H9 (cell line): ENCODE measurements around the gene CXorf65. TPM values are rescaled to one million over a fixed set of nuclear protein-coding genes. Genes with fewer than 3 reads are reported as not detected.

Source experiments
- DNase-seq: peaks from one replicate; pipeline ENCODE4 v3.0.0-alpha.2; 2017
- H2AFZ ChIP-seq: one replicate; pipeline ENCODE4 v1.6.1; 2013; ENCODE audit warnings: mild to moderate bottlenecking, low read length, control low read depth, moderate library complexity
- H2AK5ac ChIP-seq: 2 replicates; pipeline ENCODE4 v1.6.1; 2013; ENCODE audit warnings: low read length, control low read depth, mixed read lengths; ENCODE audit not compliant: insufficient read length
- H2BK120ac ChIP-seq: one replicate; pipeline ENCODE4 v1.6.1; 2013; ENCODE audit warnings: low read depth, mild to moderate bottlenecking, low read length, control low read depth, inconsistent platforms; ENCODE audit not compliant: poor library complexity, severe bottlenecking
- H2BK12ac ChIP-seq: 2 replicates; pipeline ENCODE4 v1.6.1; 2013; ENCODE audit warnings: low read length, control low read depth, mixed read lengths, low read depth; ENCODE audit not compliant: insufficient read length
- H2BK15ac ChIP-seq: 2 replicates; pipeline ENCODE4 v1.6.1; 2013; ENCODE audit warnings: low read depth, low read length, control low read depth
- H2BK20ac ChIP-seq: one replicate; pipeline ENCODE4 v1.6.1; 2013; ENCODE audit warnings: low read depth, mild to moderate bottlenecking, low read length, control low read depth, inconsistent platforms; ENCODE audit not compliant: poor library complexity, severe bottlenecking
- H2BK5ac ChIP-seq: 2 replicates; pipeline ENCODE4 v1.6.1; 2013; ENCODE audit warnings: low read length, control low read depth, mixed read lengths; ENCODE audit not compliant: insufficient read length
- H3K14ac ChIP-seq: 2 replicates; pipeline ENCODE4 v1.6.1; 2013; ENCODE audit warnings: low read length, control low read depth; ENCODE audit not compliant: insufficient read depth
- H3K18ac ChIP-seq: 2 replicates; pipeline ENCODE4 v1.6.1; 2013; ENCODE audit warnings: low read depth, mild to moderate bottlenecking, mixed read lengths, low read length, control low read depth; ENCODE audit not compliant: insufficient read length
- H3K23ac ChIP-seq: 2 replicates; pipeline ENCODE4 v1.6.1; 2013; ENCODE audit warnings: low read length, control low read depth, mixed read lengths, low read depth; ENCODE audit not compliant: insufficient read length
- H3K23me2 ChIP-seq: 2 replicates; pipeline ENCODE4 v1.6.1; 2013; ENCODE audit warnings: low read depth, mild to moderate bottlenecking, mixed read lengths, low read length, control low read depth; ENCODE audit not compliant: insufficient read length, poor library complexity, severe bottlenecking
- H3K27ac ChIP-seq: 2 replicates; pipeline ENCODE4 v1.5.1; 2013; ENCODE audit warnings: low read length, control low read depth, mixed read lengths, low read depth; ENCODE audit not compliant: insufficient read length
- H3K27me3 ChIP-seq: 2 replicates; pipeline ENCODE4 v1.6.1; 2013; ENCODE audit warnings: low read length, control low read depth, inconsistent platforms; ENCODE audit not compliant: insufficient read depth
- H3K4ac ChIP-seq: 2 replicates; pipeline ENCODE4 v1.6.1; 2013; ENCODE audit warnings: low read depth, mild to moderate bottlenecking, control low read depth, inconsistent platforms, low read length, moderate library complexity
- H3K4me1 ChIP-seq: 2 replicates; pipeline ENCODE4 v1.6.1; 2013; ENCODE audit warnings: low read length, control low read depth, inconsistent platforms; ENCODE audit not compliant: insufficient read depth
- H3K4me2 ChIP-seq: 2 replicates; pipeline ENCODE4 v1.6.1; 2013; ENCODE audit warnings: low read length, control low read depth, mixed read lengths; ENCODE audit not compliant: insufficient read length, insufficient read depth
- H3K56ac ChIP-seq: 2 replicates; pipeline ENCODE4 v1.6.1; 2013; ENCODE audit warnings: low read depth, mild to moderate bottlenecking, mixed read lengths, low read length, control low read depth; ENCODE audit not compliant: insufficient read length
- H3K79me1 ChIP-seq: 2 replicates; pipeline ENCODE4 v1.6.1; 2013; ENCODE audit warnings: low read depth, mild to moderate bottlenecking, moderate library complexity, low read length, control low read depth, inconsistent platforms; ENCODE audit not compliant: insufficient read depth, poor library complexity, severe bottlenecking
- H3K79me2 ChIP-seq: 2 replicates; pipeline ENCODE4 v1.6.1; 2013; ENCODE audit warnings: low read length, control low read depth, inconsistent platforms; ENCODE audit not compliant: insufficient read depth
- H3K9ac ChIP-seq: 2 replicates; pipeline ENCODE4 v1.6.1; 2013; ENCODE audit warnings: low read length, control low read depth, mixed read lengths; ENCODE audit not compliant: insufficient read length; ENCODE audit errors: extremely low read depth
- H3K9me3 ChIP-seq: one replicate; pipeline ENCODE4 v1.6.1; 2013; ENCODE audit warnings: low read depth, low read length, inconsistent platforms; ENCODE audit not compliant: control insufficient read depth
- H3T11ph ChIP-seq: one replicate; pipeline ENCODE4 v1.6.1; 2013; ENCODE audit warnings: mild to moderate bottlenecking, low read length, control low read depth, inconsistent platforms
- H4K20me1 ChIP-seq: one replicate; pipeline ENCODE4 v1.6.1; 2013; ENCODE audit not compliant: control insufficient read depth, insufficient read length, insufficient read depth
- H4K5ac ChIP-seq: 2 replicates; pipeline ENCODE4 v1.6.1; 2013; ENCODE audit warnings: low read depth, mild to moderate bottlenecking, mixed read lengths, low read length, control low read depth; ENCODE audit not compliant: insufficient read length
- H4K8ac ChIP-seq: replicated peaks from 2 replicates; pipeline ENCODE4 v1.6.1; 2013; ENCODE audit warnings: low read length, control low read depth, mixed read lengths, low read depth; ENCODE audit not compliant: insufficient read length
- H4K91ac ChIP-seq: 2 replicates; pipeline ENCODE4 v1.6.1; 2013; ENCODE audit warnings: low read depth, mild to moderate bottlenecking, moderate library complexity, mixed read lengths, low read length, control low read depth; ENCODE audit not compliant: insufficient read length
- H3K27ac Mint-ChIP-seq, 3 experiments: 2 replicates in 2 of 3; 3 replicates in 1 of 3; pipeline ENCODE4 v1.8.0; 2020 to 2021; ENCODE audit warnings: mixed read lengths in 3 of 3, mild to moderate bottlenecking in 1 of 3, moderate library complexity in 1 of 3
- H3K27me3 Mint-ChIP-seq: 2 replicates; pipeline ENCODE4 v1.8.0; 2021; ENCODE audit warnings: low read depth, mild to moderate bottlenecking, moderate library complexity, mixed read lengths
- H3K36me3 Mint-ChIP-seq, 3 experiments: 2 replicates in 2 of 3; 3 replicates in 1 of 3; pipeline ENCODE4 v1.8.0; 2020 to 2021; ENCODE audit warnings: low read depth in 3 of 3, mixed read lengths in 3 of 3; ENCODE audit not compliant: insufficient read depth in 1 of 3
- H3K4me1 Mint-ChIP-seq, 2 experiments: 2 replicates each; pipeline ENCODE4 v1.8.0; 2020; ENCODE audit warnings: mixed read lengths in 2 of 2
- H3K4me3 Mint-ChIP-seq, 2 experiments: 2 replicates in 1 of 2; 3 replicates in 1 of 2; pipeline ENCODE4 v1.8.0; 2020 to 2021; ENCODE audit warnings: mild to moderate bottlenecking in 2 of 2, mixed read lengths in 2 of 2, moderate library complexity in 1 of 2
- H3K9me3 Mint-ChIP-seq, 2 experiments: 2 replicates in 1 of 2; 3 replicates in 1 of 2; pipeline ENCODE4 v1.8.0; 2020; ENCODE audit warnings: mild to moderate bottlenecking in 2 of 2, mixed read lengths in 2 of 2, moderate library complexity in 1 of 2
- WGBS: extraction: QIAGEN DNeasy Blood & Tissue Kit; methylation state at CpG from one replicate; pipeline ENCODE4 v1.1.7; 2013; ENCODE audit warnings: missing lambda C conversion rate, low lambda C conversion rate, mixed read lengths; ENCODE audit not compliant: insufficient read length; ENCODE audit errors: extremely low coverage; 5-methylcytosine and 5-hydroxymethylcytosine counted together
- total RNA-seq: library from RNA; stranded (reverse); gene quantifications from 2 replicates; pipeline ENCODE4 v1.2.1, GENCODE V29; 2021
- TF ChIP-seq, protein P1 (sequence below): fragments of 200-600 bp; sonication (generic); conservative IDR thresholded peaks from 3 replicates; pipeline ENCODE4 v1.8.0; 2021; ENCODE audit warnings: antibody characterized with exemption, mild to moderate bottlenecking

The CXorf65 gene
- total RNA-seq, 1 experiment from 2014 or later, result not detected

DNA sequence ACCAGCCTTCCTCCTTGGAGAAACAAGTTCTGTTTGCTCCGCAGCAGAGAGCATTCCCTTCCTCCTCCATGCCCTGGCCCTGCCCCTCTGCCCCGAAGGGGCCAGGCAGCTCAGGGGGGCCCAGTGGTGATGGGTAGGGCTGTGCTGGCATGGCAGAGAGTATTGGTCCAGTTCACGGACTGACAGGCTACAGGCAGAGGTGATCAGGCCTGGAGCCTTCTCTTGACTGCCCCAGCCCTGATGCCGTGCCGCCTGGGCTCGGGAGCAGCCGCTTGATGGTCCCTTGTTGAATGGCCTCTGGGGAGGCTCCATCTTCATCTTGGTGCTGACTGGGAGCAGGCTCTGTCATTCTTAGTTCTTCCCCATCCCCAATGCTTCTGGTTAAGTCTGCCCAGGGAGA is 47.7 kb upstream of the CXorf65 start:
- TF ChIP-seq, protein P1, sequence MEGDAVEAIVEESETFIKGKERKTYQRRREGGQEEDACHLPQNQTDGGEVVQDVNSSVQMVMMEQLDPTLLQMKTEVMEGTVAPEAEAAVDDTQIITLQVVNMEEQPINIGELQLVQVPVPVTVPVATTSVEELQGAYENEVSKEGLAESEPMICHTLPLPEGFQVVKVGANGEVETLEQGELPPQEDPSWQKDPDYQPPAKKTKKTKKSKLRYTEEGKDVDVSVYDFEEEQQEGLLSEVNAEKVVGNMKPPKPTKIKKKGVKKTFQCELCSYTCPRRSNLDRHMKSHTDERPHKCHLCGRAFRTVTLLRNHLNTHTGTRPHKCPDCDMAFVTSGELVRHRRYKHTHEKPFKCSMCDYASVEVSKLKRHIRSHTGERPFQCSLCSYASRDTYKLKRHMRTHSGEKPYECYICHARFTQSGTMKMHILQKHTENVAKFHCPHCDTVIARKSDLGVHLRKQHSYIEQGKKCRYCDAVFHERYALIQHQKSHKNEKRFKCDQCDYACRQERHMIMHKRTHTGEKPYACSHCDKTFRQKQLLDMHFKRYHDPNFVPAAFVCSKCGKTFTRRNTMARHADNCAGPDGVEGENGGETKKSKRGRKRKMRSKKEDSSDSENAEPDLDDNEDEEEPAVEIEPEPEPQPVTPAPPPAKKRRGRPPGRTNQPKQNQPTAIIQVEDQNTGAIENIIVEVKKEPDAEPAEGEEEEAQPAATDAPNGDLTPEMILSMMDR, result no peak
- H3K36me3 Mint-ChIP-seq, result peaks cover 4 to 23% (median 17%) of the 10 kb centered on the region in 3 experiments
- no peak overlapping the region for H2BK120ac ChIP-seq
- H2AFZ ChIP-seq, result no peak overlapping the region
- H4K8ac ChIP-seq, result no peak overlapping the region
- no peak overlapping the region for H2BK15ac ChIP-seq
- H3K18ac ChIP-seq, result no peak overlapping the region
- no peaks in the 10 kb centered on the region for H3K4me1 Mint-ChIP-seq
- peaks cover 77% of the 10 kb centered on the region in 2 experiments for H3K9me3 Mint-ChIP-seq
- H3K27ac Mint-ChIP-seq, result no peak overlapping the region
- no peak overlapping the region for H3K4me2 ChIP-seq
- no peak overlapping the region for H2BK20ac ChIP-seq
- no peaks in the 10 kb centered on the region for H4K20me1 ChIP-seq
- no peak overlapping the region for H3K23ac ChIP-seq
- H3K4ac ChIP-seq, result no peak overlapping the region
- no peak overlapping the region for H3K9ac ChIP-seq
- no peak overlapping the region for H3K56ac ChIP-seq
- no peak for DNase-seq
- no peak overlapping the region for H4K5ac ChIP-seq
- H2BK5ac ChIP-seq, result no peak overlapping the region
- H2BK12ac ChIP-seq, result no peak overlapping the region
- H3K27me3 Mint-ChIP-seq, result no peaks in the 10 kb centered on the region; the same call in none of the 2 replicates
- no peaks in the 10 kb centered on the region for H3K27me3 ChIP-seq
- peaks cover 21% of the 10 kb centered on the region for H3K9me3 ChIP-seq
- H3K79me2 ChIP-seq, result no peaks in the 10 kb centered on the region
- H3K4me3 Mint-ChIP-seq, result no peak overlapping the region
- no peaks in the 10 kb centered on the region for H3K23me2 ChIP-seq
- no peaks in the 10 kb centered on the region for H3K79me1 ChIP-seq
- no CpG with 5 or more reads among the region's 7 CpGs for WGBS
- H3K14ac ChIP-seq, result no peak overlapping the region
- H4K91ac ChIP-seq, result no peak overlapping the region
- H3K4me1 ChIP-seq, result no peaks in the 10 kb centered on the region
- H3K27ac ChIP-seq, result no peak overlapping the region
- no peak overlapping the region for H2AK5ac ChIP-seq
- H3T11ph ChIP-seq, result no peak overlapping the region
